GM21367 (cell line): ENCODE data around the gene TBL1X.

ENCODE experiments used
- ATAC-seq: cut with Tn5 transposase; IDR thresholded peaks from one replicate; pipeline ENCODE4 v1.9.1; 2021; ENCODE audit not compliant: unreplicated experiment

TBL1X gene

DNA sequence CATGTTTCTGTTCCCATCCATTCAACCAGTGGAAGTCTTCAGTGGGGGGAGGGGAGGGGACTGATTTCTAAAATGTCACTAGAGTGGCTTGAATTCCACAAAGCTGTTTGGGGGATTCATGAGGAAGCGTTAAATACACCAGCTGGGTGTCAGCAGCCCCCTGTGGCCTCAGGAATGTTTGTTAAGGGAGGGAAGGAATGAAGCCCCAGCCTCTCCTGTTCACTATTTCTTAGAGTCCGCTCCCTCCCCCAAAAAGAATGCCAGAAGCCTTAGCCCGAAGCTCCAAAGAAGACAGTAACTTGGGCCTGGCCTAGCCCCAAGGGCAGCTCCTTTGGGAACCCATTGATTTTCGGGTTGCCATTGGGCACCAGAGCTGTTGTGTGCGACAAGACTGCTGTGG lies 324.7 kb downstream of the TBL1X start:
- ATAC-seq: no peak
